OCI-LY3 (cell line): ENCODE data around the gene ERICH2.

Source experiments
- EZH2phosphoT487 ChIP-seq: fragments of 200-600 bp; shearing (Covaris generic); IDR thresholded peaks from 2 replicates; pipeline ENCODE4 v1.6.1; 2018; ENCODE audit warnings: antibody characterized with exemption, mixed run types, low read depth
- TF ChIP-seq, protein P1 (sequence below): fragments of 200-600, 300-600 bp; sonication (generic); IDR thresholded peaks from 2 replicates; pipeline ENCODE4 v1.5.1; 2014; ENCODE audit warnings: antibody characterized with exemption, low read length, low read depth

DNA sequence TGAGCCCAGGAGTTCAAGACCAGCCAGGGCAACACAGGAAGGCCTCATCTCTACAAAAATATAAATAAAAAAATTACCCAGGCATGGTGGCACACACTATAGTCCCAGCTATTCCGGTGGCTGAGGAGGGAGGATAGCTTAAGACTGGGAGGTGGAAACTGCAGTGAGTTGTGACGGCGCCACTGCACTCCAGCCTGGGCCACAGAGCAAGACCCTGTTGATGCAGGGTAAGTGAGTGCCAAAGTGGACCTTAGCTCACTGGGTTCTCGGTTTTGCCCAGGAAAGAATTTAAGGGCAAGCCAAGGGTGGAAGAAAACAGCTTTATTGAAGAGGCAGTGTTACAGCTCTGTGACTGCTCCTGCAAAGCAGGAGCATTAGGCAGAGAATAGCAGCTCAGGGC lies 6.9 kb upstream of the ERICH2 start:
- TF ChIP-seq, protein P1, sequence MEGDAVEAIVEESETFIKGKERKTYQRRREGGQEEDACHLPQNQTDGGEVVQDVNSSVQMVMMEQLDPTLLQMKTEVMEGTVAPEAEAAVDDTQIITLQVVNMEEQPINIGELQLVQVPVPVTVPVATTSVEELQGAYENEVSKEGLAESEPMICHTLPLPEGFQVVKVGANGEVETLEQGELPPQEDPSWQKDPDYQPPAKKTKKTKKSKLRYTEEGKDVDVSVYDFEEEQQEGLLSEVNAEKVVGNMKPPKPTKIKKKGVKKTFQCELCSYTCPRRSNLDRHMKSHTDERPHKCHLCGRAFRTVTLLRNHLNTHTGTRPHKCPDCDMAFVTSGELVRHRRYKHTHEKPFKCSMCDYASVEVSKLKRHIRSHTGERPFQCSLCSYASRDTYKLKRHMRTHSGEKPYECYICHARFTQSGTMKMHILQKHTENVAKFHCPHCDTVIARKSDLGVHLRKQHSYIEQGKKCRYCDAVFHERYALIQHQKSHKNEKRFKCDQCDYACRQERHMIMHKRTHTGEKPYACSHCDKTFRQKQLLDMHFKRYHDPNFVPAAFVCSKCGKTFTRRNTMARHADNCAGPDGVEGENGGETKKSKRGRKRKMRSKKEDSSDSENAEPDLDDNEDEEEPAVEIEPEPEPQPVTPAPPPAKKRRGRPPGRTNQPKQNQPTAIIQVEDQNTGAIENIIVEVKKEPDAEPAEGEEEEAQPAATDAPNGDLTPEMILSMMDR = no peak
- TF ChIP-seq EZH2phosphoT487 = no peak
